Spleen (tissue), 11 donors: ENCODE measurements around the gene ARMC10. TPM values are rescaled to one million over a fixed set of nuclear protein-coding genes. Genes with fewer than 3 reads are reported as not detected.
A peak's percentile ranks its signal among the peaks of the same experiment; 100 is the strongest.

Experiments used
- DNase-seq: peaks from one replicate; pipeline ENCODE4 v3.0.0-alpha.2; 2020
- H3K27ac ChIP-seq, 8 donors: fragments of 200-600 bp; sonication (generic) in 7 of 8; 1 replicate in 4 of 8; 2 replicates in 4 of 8; pipeline versions ENCODE4 v1.5.0 to v1.8.0; 2016 to 2021; ENCODE audit warnings: inconsistent platforms in 4 of 8, mild to moderate bottlenecking in 4 of 8, moderate library complexity in 1 of 8
- H3K27me3 ChIP-seq, 7 donors: fragments of 200-600 bp; sonication (generic) in 6 of 7; replicated peaks in 1 of 7; 1 replicate in 4 of 7; 2 replicates in 3 of 7; pipeline versions ENCODE4 v1.5.0 to v1.8.0; 2016 to 2021; ENCODE audit warnings: inconsistent platforms in 3 of 7, mild to moderate bottlenecking in 1 of 7
- H3K36me3 ChIP-seq, 6 donors: fragments of 200-600 bp; sonication (generic) in 5 of 6; 1 replicate in 4 of 6; 2 replicates in 2 of 6; pipeline versions ENCODE4 v1.5.0 to v1.8.0; 2016 to 2021; ENCODE audit warnings: inconsistent platforms in 2 of 6
- H3K4me1 ChIP-seq, 6 donors: fragments of 200-600 bp; sonication (generic) in 5 of 6; 1 replicate in 3 of 6; 2 replicates in 3 of 6; pipeline versions ENCODE4 v1.5.0 to v1.8.0; 2016 to 2021; ENCODE audit warnings: inconsistent platforms in 3 of 6
- H3K4me3 ChIP-seq, 8 donors: fragments of 200-600 bp; sonication (generic) in 7 of 8; 1 replicate in 4 of 8; 2 replicates in 4 of 8; pipeline versions ENCODE4 v1.5.0 to v1.8.0; 2016 to 2021; ENCODE audit warnings: inconsistent platforms in 4 of 8, mild to moderate bottlenecking in 4 of 8, moderate library complexity in 2 of 8
- H3K9me3 ChIP-seq, 8 donors: fragments of 200-600 bp; sonication (generic) in 7 of 8; 1 replicate in 4 of 8; 2 replicates in 4 of 8; pipeline versions ENCODE4 v1.5.0 to v1.8.0; 2016 to 2021; ENCODE audit warnings: inconsistent platforms in 4 of 8
- POLR2A ChIP-seq, 3 donors: fragments of 450-650 bp; IDR thresholded peaks; one replicate each; pipeline ENCODE4 v1.5.1; 2017; ENCODE audit warnings: antibody characterized with exemption in 3 of 3, mild to moderate bottlenecking in 1 of 3
- POLR2AphosphoS5 ChIP-seq, 3 donors: sonication (generic); formaldehyde crosslinking; IDR thresholded peaks; one replicate each; pipeline ENCODE4 v1.5.1; 2017; ENCODE audit warnings: antibody characterized with exemption in 3 of 3
- WGBS, 5 donors: extraction: QIAGEN DNeasy Blood & Tissue Kit in 3 of 5; methylation state at CpG; one replicate each; pipeline versions ENCODE4 v1.1.5 to v1.1.7; 2013 to 2018; 5-methylcytosine and 5-hydroxymethylcytosine counted together
- intact Hi-C: fragments of 100-400 bp; cut with DNase I; formaldehyde crosslinking; loops from one replicate; pipeline ENCODE4 v1.15.0; 2023; ENCODE audit warnings: low total_unique reads
- polyA plus RNA-seq, 3 donors: library from polyadenylated mRNA; stranded (reverse); fragments of 200-250 nt; gene quantifications; one replicate each; pipeline ENCODE4 v1.2.1, GENCODE V29; 2013
- total RNA-seq, 7 donors: library from RNA; depleted of rRNA in 3 of 7; stranded (reverse); fragments of >200 nt in 3 of 7; fragmentation: NEBNext Ultra II Directional in 4 of 7; extraction: Animal tissue kit (Norgen Biotek cat#: 25700) in 4 of 7; gene quantifications; one replicate each; pipeline versions ENCODE4 v1.1.0 to v1.2.1, GENCODE V29; 2016 to 2021
- TF ChIP-seq, protein P1 (sequence below), 11 experiments: fragments of 200-600 bp in 7 of 11; fragments of 450-650 bp in 4 of 11; sonication (generic) in 4 of 11; IDR thresholded peaks in 8 of 11; conservative IDR thresholded peaks in 3 of 11; 1 replicate in 7 of 11; 2 replicates in 4 of 11; pipeline versions ENCODE4 v1.4.0 to v1.8.0; 2016 to 2021; ENCODE audit warnings: antibody characterized with exemption in 11 of 11, inconsistent platforms in 4 of 11, mild to moderate bottlenecking in 1 of 11
- donor health status: healthy with polysubstance abuse.
- donor health status: DM: no; HTN: no; CAD: no; lungs with moderate emphysema.
- donor health status: DM: no; HTN: no; CAD: no.
- donor health status: Bipolar disorder and iron deficiency.
- donor health status: healthy.
- donor health status: DM: no; HTN: no; CAD: no.
- donor health status: DM: yes; HTN: yes; CAD: no.

ARMC10 gene
- total and polyA plus RNA-seq, 10 donors = 11.7 to 29.8 (median 26.2) TPM

DNA sequence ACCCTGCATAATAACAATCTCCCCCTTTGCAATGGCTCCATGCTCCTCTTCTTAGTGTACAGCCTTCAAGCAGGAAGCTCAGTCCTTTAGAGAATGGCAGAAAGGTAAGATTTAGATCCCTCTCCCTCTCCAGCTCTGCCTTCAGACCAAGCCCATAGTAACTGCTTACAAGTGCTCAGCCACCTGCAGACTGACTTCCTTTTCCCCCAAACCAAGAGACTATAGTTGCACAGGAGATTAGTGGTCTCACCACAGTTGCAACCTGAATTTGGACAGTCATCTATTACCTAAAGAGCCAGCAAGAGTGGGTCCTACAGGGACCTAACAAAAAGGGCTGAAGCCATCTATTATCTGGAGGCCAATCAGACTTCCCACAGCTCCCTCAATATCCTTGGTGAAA lies 16.8 kb upstream of the ARMC10 start:
- H3K27ac ChIP-seq = no peak overlapping the region
- no peaks in the 10 kb centered on the region for H3K9me3 ChIP-seq
- no peaks in the 10 kb centered on the region for H3K27me3 ChIP-seq
- no peaks in the 10 kb centered on the region for H3K4me1 ChIP-seq
- intact Hi-C loops = no loop called here
- no peak overlapping the region for H3K4me3 ChIP-seq
- H3K36me3 ChIP-seq = no peaks in the 10 kb centered on the region
- DNase-seq = no peak
- TF ChIP-seq, protein P1, sequence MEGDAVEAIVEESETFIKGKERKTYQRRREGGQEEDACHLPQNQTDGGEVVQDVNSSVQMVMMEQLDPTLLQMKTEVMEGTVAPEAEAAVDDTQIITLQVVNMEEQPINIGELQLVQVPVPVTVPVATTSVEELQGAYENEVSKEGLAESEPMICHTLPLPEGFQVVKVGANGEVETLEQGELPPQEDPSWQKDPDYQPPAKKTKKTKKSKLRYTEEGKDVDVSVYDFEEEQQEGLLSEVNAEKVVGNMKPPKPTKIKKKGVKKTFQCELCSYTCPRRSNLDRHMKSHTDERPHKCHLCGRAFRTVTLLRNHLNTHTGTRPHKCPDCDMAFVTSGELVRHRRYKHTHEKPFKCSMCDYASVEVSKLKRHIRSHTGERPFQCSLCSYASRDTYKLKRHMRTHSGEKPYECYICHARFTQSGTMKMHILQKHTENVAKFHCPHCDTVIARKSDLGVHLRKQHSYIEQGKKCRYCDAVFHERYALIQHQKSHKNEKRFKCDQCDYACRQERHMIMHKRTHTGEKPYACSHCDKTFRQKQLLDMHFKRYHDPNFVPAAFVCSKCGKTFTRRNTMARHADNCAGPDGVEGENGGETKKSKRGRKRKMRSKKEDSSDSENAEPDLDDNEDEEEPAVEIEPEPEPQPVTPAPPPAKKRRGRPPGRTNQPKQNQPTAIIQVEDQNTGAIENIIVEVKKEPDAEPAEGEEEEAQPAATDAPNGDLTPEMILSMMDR (IDR thresholded peaks at IDR 0.05 in 8 of 11, conservative IDR thresholded peaks at IDR 0.05 in 3 of 11) = no peak
- TF ChIP-seq POLR2AphosphoS5 (IDR thresholded peaks at IDR 0.05) (no peak), POLR2A (IDR thresholded peaks at IDR 0.05) (no peak)

DNA sequence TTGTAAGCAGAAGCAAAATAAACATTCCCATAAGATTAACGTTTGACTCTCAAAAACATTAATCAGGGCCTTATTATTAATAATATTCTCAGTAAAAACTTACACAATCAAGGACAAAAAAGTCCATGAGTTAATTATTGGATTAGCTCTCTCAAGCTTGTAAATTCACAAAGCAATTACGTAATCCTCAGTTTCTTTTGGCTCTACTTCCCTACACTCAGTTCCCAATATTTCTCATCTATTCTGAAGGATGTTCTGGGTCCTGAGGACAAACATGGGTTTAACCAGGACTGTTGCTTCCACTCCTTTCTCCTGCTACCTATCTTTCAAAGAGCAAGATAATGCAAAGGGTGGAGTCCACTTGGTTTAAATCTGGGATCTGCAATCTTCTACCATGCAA lies 15.5 kb upstream of the ARMC10 start:
- Histone ChIP-seq H3K4me1 (no peaks in the 10 kb centered on the region), H3K4me3 (no peak overlapping the region), H3K9me3 (no peaks in the 10 kb centered on the region), H3K36me3 (no peaks in the 10 kb centered on the region), H3K27ac (no peak overlapping the region), H3K27me3 (no peaks in the 10 kb centered on the region)
- DNase-seq = no peak
- intact Hi-C loops = no loop called here
- 62 to 82% (median 75%) methylated on average over 2 of the region's 2 CpGs for WGBS, 5 donors
- TF ChIP-seq POLR2A (IDR thresholded peaks at IDR 0.05) (no peak), POLR2AphosphoS5 (IDR thresholded peaks at IDR 0.05) (no peak)
- TF ChIP-seq, protein P1 (IDR thresholded peaks at IDR 0.05 in 8 of 11, conservative IDR thresholded peaks at IDR 0.05 in 3 of 11) = no peak

DNA sequence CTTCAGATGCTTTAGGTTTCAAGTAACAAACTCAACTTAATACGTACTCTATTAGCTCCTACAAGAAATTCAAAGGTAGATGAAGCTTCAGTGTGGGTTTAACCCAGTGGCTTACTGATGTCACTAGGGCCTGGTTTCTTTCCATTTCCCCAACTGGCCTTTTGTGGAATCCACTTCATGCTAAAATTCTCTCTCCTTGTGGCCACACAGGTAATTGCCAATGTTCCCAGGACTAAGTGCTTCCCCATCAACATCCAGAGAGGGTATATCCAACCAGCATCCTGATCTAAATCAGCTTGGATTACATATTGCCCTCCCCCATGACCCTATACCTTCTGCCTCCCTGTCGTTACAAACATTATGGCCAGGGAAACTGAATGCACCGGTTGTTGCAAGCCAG lies 11.0 kb upstream of the ARMC10 start:
- H3K4me3 ChIP-seq = no peak overlapping the region
- intact Hi-C loops = no loop called here
- no peaks in the 10 kb centered on the region for H3K9me3 ChIP-seq
- no peak overlapping the region for H3K27ac ChIP-seq
- H3K36me3 ChIP-seq = no peaks in the 10 kb centered on the region
- no peaks in the 10 kb centered on the region for H3K27me3 ChIP-seq
- no peaks in the 10 kb centered on the region for H3K4me1 ChIP-seq
- WGBS, 5 donors = 87 to 97% (median 90%) methylated on average over 3 of the region's 3 CpGs
- DNase-seq = no peak
- TF ChIP-seq POLR2AphosphoS5 (IDR thresholded peaks at IDR 0.05) (no peak), POLR2A (IDR thresholded peaks at IDR 0.05) (no peak)
- TF ChIP-seq, protein P1 (IDR thresholded peaks at IDR 0.05 in 8 of 11, conservative IDR thresholded peaks at IDR 0.05 in 3 of 11) = no peak

DNA sequence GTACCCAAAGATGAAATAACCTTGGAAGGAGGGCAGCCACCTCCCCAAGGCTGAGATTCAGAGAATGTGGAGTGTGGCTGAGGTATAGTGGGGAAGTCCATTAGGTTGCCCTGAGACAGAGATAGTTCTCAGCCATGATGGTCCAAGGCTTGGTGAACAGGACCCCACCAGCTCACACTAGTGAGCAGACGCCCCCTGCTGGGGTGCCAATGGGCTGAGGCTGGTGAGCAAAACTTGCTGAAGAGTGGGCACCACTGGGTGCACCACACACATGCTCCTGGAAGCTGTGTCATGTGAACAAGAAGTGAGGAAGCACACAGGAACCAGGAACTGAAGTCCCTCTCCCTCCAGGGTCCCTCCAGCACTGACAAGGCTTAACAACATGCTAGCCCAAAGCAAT lies 9.3 kb upstream of the ARMC10 start:
- intact Hi-C loops = no loop called here
- Histone ChIP-seq H3K27ac (no peak overlapping the region), H3K9me3 (no peaks in the 10 kb centered on the region), H3K4me1 (no peaks in the 10 kb centered on the region), H3K4me3 (no peak overlapping the region), H3K27me3 (no peaks in the 10 kb centered on the region), H3K36me3 (no peaks in the 10 kb centered on the region)
- TF ChIP-seq, protein P1 (IDR thresholded peaks at IDR 0.05 in 8 of 11, conservative IDR thresholded peaks at IDR 0.05 in 3 of 11) = peak in 6 of 11 experiments; percentile 23 to 59 (median 48)
- no peak for TF ChIP-seq POLR2A (IDR thresholded peaks at IDR 0.05)
- 0 to 29% (median 21%) methylated on average over 1 of the region's 1 CpG for WGBS, 5 donors
- DNase-seq = peak; percentile 82
